ENCODE data around the gene ZNF577. TPM values are rescaled to one million over a fixed set of nuclear protein-coding genes. Genes with fewer than 3 reads are reported as not detected.

Gene ZNF577
- total RNA-seq, 1 experiment from 2014 or later = 3.6 TPM

GRCh38 chr19:51926426-51926783, 38.7 kb upstream of the ZNF577 start:
- H3K4me1 ChIP-seq (ENCODE audit: control insufficient read depth, insufficient read depth, low read length) = no peaks in the 10 kb centered on the region
- ChIA-PET POLR2A (no interaction called here), CTCF (no interaction called here)
- in situ Hi-C loops (cut with HindIII; ENCODE audit: low pct_unique_long_range_greater_than_20kb, low sequenced_read_pairs) = no loop called here
- no peak for DNase-seq (ENCODE audit: low read depth, low spot score)
- H3K27me3 ChIP-seq (ENCODE audit: control insufficient read depth, insufficient read depth, low read length) = no peaks in the 10 kb centered on the region
- H3K4me3 ChIP-seq (ENCODE audit: low read depth in 2 of 2, low read length in 2 of 2) = peak overlapping the region; percentile 64 to 80
- no TSS peak for BruUV-seq (replicated peaks)
- peaks cover 17% of the 10 kb centered on the region; the same call in 1 of the 2 replicates for H3K9me3 ChIP-seq (ENCODE audit: control insufficient read depth, insufficient read depth, low read depth, low read length)
- TF ChIP-seq POLR2AphosphoS5 (IDR thresholded peaks at IDR 0.05; ENCODE audit: low read depth, low read length) = no peak
- TF ChIP-seq, protein P1, sequence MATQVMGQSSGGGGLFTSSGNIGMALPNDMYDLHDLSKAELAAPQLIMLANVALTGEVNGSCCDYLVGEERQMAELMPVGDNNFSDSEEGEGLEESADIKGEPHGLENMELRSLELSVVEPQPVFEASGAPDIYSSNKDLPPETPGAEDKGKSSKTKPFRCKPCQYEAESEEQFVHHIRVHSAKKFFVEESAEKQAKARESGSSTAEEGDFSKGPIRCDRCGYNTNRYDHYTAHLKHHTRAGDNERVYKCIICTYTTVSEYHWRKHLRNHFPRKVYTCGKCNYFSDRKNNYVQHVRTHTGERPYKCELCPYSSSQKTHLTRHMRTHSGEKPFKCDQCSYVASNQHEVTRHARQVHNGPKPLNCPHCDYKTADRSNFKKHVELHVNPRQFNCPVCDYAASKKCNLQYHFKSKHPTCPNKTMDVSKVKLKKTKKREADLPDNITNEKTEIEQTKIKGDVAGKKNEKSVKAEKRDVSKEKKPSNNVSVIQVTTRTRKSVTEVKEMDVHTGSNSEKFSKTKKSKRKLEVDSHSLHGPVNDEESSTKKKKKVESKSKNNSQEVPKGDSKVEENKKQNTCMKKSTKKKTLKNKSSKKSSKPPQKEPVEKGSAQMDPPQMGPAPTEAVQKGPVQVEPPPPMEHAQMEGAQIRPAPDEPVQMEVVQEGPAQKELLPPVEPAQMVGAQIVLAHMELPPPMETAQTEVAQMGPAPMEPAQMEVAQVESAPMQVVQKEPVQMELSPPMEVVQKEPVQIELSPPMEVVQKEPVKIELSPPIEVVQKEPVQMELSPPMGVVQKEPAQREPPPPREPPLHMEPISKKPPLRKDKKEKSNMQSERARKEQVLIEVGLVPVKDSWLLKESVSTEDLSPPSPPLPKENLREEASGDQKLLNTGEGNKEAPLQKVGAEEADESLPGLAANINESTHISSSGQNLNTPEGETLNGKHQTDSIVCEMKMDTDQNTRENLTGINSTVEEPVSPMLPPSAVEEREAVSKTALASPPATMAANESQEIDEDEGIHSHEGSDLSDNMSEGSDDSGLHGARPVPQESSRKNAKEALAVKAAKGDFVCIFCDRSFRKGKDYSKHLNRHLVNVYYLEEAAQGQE (IDR thresholded peaks at IDR 0.05; ENCODE audit: insufficient read depth in 1 of 2, low read depth in 2 of 2, low read length in 1 of 2) = no peak
- no peak for TF ChIP-seq TCF7L2 (IDR thresholded peaks at IDR 0.05; ENCODE audit: low read depth, low read length)
- TF ChIP-seq SIN3A (IDR thresholded peaks at IDR 0.05; ENCODE audit: borderline replicate concordance, insufficient read depth, low read depth, low read length) = no peak
- TF ChIP-seq, protein P2, sequence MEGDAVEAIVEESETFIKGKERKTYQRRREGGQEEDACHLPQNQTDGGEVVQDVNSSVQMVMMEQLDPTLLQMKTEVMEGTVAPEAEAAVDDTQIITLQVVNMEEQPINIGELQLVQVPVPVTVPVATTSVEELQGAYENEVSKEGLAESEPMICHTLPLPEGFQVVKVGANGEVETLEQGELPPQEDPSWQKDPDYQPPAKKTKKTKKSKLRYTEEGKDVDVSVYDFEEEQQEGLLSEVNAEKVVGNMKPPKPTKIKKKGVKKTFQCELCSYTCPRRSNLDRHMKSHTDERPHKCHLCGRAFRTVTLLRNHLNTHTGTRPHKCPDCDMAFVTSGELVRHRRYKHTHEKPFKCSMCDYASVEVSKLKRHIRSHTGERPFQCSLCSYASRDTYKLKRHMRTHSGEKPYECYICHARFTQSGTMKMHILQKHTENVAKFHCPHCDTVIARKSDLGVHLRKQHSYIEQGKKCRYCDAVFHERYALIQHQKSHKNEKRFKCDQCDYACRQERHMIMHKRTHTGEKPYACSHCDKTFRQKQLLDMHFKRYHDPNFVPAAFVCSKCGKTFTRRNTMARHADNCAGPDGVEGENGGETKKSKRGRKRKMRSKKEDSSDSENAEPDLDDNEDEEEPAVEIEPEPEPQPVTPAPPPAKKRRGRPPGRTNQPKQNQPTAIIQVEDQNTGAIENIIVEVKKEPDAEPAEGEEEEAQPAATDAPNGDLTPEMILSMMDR (IDR thresholded peaks at IDR 0.05) = no peak
- ATAC-seq = 0 out of 2 replicates have a peak, but pooled peaks have one; percentile 7
- peak overlapping the region; percentile 92 for H3K27ac ChIP-seq (ENCODE audit: low read length)
- H3K36me3 ChIP-seq (ENCODE audit: control insufficient read depth, insufficient read depth, low read length) = no peaks in the 10 kb centered on the region; the same call in none of the 2 replicates
- intact Hi-C loops (cut with micrococcal nuclease; ENCODE audit: unreplicated experiment) = no loop called here

GRCh38 chr19:51921949-51922348, 34.2 kb upstream of the ZNF577 start:
- CTCF ChIA-PET = no interaction called here
- Histone ChIP-seq H3K4me3 (ENCODE audit: low read depth in 2 of 2, low read length in 2 of 2) (no peak overlapping the region), H3K4me1 (ENCODE audit: control insufficient read depth, insufficient read depth, low read length) (no peaks in the 10 kb centered on the region), H3K27ac (ENCODE audit: low read length) (no peak overlapping the region), H3K36me3 (ENCODE audit: control insufficient read depth, insufficient read depth, low read length) (no peaks in the 10 kb centered on the region), H3K9me3 (ENCODE audit: control insufficient read depth, insufficient read depth, low read depth, low read length) (peaks cover 17% of the 10 kb centered on the region; the same call in 1 of the 2 replicates), H3K27me3 (ENCODE audit: control insufficient read depth, insufficient read depth, low read length) (no peaks in the 10 kb centered on the region)
- DNase-seq (ENCODE audit: low read depth, low spot score) = no peak
- no peak for ATAC-seq
- TF ChIP-seq SIN3A (IDR thresholded peaks at IDR 0.05; ENCODE audit: borderline replicate concordance, insufficient read depth, low read depth, low read length) (no peak), TCF7L2 (IDR thresholded peaks at IDR 0.05; ENCODE audit: low read depth, low read length) (no peak), POLR2AphosphoS5 (IDR thresholded peaks at IDR 0.05; ENCODE audit: low read depth, low read length) (no peak)
- TF ChIP-seq, protein P1 (IDR thresholded peaks at IDR 0.05; ENCODE audit: insufficient read depth in 1 of 2, low read depth in 2 of 2, low read length in 1 of 2) = no peak
- TF ChIP-seq, protein P2 (IDR thresholded peaks at IDR 0.05) = no peak
- in situ Hi-C loops (cut with HindIII; ENCODE audit: low pct_unique_long_range_greater_than_20kb, low sequenced_read_pairs) = no loop called here
- intact Hi-C loops (cut with micrococcal nuclease; ENCODE audit: unreplicated experiment) = no loop called here
- BruUV-seq (replicated peaks) = no TSS peak
- POLR2A ChIA-PET = no interaction called here

Data from Panc1 (cell line).